Endothelial cell of umbilical vein (primary cell): ENCODE measurements around the gene MYO15A.

Experiments used
- CTCF ChIP-seq, 2 donors: IDR thresholded peaks; 1 replicate in 1 of 2; 2 replicates in 1 of 2; pipeline ENCODE4 v1.5.1; 2011; ENCODE audit warnings: low read length in 2 of 2, mild to moderate bottlenecking in 2 of 2, moderate library complexity in 2 of 2, control low read depth in 1 of 2, inconsistent platforms in 1 of 2, low read depth in 1 of 2; ENCODE audit not compliant: insufficient read depth in 1 of 2; ENCODE audit errors: extremely low read depth in 1 of 2
- EZH2 ChIP-seq: IDR thresholded peaks from 2 replicates; pipeline ENCODE4 v1.6.1; 2012; ENCODE audit warnings: borderline replicate concordance, low read depth, mild to moderate bottlenecking, moderate library complexity, low read length, inconsistent platforms; ENCODE audit not compliant: severe bottlenecking
- GATA2 ChIP-seq: IDR thresholded peaks from 2 replicates; pipeline ENCODE4 v1.7.0; 2011; ENCODE audit warnings: low read depth, mild to moderate bottlenecking, moderate library complexity, mixed read lengths, low read length; ENCODE audit not compliant: insufficient read length, insufficient read depth
- JUN ChIP-seq: IDR thresholded peaks from 2 replicates; pipeline ENCODE4 v1.6.1; 2011; ENCODE audit warnings: borderline replicate concordance, low read depth; ENCODE audit not compliant: insufficient read length, insufficient read depth
- MAX ChIP-seq: IDR thresholded peaks from 2 replicates; pipeline ENCODE4 v1.6.1; 2011; ENCODE audit not compliant: insufficient read depth, insufficient read length
- MYC ChIP-seq: IDR thresholded peaks from one replicate; pipeline ENCODE4 v1.6.1; 2011; ENCODE audit warnings: mild to moderate bottlenecking, low read depth, low read length
- POLR2A ChIP-seq: IDR thresholded peaks from 2 replicates; pipeline ENCODE4 v1.6.1; 2012; ENCODE audit warnings: low read depth, mild to moderate bottlenecking, control low read depth, low read length
- POLR2AphosphoS5 ChIP-seq: IDR thresholded peaks from 2 replicates; pipeline ENCODE4 v1.6.1; 2012; ENCODE audit warnings: low read depth, mild to moderate bottlenecking, control low read depth, low read length, moderate library complexity; ENCODE audit not compliant: insufficient read depth

- TF ChIP-seq CTCF (IDR thresholded peaks at IDR 0.05; ENCODE audit: extremely low read depth in 1 of 2, insufficient read depth in 1 of 2, low read depth in 1 of 2, low read length in 2 of 2) = peak in 1 of 2 donors; percentile 27
- no peak for TF ChIP-seq MYC
- TF ChIP-seq EZH2 = no peak
- no peak for TF ChIP-seq POLR2AphosphoS5
- no peak for TF ChIP-seq MAX
- TF ChIP-seq JUN = no peak
- no peak for TF ChIP-seq GATA2
- TF ChIP-seq POLR2A = no peak
Observed at GRCh38 chr17:18191967-18192366, 83.4 kb downstream of the MYO15A start.
